ENCODE results near the gene IMMP2L.
A peak's percentile ranks its signal among the peaks of the same experiment; 100 is the strongest.
"Not testable (repeated sequence)": the region's sequence is repeated elsewhere in the genome, so short reads cannot be mapped to it uniquely, and the experiment has no call there.

Gene IMMP2L

DNA sequence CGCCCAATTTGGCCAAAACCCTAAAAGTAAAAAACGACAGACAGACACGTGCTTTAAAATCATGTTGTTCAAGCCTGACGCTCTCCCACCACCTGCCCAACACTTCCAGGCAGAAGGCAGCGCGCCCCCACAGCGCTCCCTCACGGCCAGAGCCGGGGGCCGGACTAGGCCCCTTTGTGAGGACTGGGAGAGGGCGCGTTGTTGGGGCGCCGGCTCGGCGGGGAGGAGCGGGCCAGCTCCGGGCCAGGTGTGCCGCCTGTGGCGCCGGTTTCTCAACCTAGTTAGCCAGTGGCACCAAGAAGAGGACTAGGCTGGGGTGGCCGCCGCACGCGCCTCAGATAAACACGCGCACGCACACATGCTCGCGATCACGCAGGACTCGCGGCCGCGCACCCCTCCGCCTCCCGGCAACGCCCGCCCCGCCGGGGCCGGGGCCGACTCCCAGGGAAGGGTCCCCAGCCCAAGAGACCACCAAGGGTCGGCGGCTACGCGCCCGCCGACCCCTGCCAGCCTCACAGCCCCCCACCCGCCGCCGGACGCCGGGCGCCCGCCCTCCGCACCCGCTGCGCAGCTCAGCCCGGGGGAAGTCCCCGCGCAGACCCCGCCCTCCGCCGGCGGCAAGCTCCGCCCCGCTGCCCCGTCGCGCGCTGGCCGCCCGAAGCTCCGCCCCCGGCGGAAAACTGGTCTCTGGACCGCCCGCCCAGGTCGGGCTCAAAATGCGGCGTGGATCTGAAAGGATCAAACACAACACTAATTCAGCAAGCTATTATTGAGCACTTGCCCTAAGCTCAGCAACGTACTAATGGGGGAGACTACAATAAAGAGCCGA is at the start of gene IMMP2L:
IMMP2L (minus strand) TSS at position 589 of the 829 bp plus-strand sequence.
- peak; percentile 85 for DNase-seq (ENCODE audit: low spot score)

DNA sequence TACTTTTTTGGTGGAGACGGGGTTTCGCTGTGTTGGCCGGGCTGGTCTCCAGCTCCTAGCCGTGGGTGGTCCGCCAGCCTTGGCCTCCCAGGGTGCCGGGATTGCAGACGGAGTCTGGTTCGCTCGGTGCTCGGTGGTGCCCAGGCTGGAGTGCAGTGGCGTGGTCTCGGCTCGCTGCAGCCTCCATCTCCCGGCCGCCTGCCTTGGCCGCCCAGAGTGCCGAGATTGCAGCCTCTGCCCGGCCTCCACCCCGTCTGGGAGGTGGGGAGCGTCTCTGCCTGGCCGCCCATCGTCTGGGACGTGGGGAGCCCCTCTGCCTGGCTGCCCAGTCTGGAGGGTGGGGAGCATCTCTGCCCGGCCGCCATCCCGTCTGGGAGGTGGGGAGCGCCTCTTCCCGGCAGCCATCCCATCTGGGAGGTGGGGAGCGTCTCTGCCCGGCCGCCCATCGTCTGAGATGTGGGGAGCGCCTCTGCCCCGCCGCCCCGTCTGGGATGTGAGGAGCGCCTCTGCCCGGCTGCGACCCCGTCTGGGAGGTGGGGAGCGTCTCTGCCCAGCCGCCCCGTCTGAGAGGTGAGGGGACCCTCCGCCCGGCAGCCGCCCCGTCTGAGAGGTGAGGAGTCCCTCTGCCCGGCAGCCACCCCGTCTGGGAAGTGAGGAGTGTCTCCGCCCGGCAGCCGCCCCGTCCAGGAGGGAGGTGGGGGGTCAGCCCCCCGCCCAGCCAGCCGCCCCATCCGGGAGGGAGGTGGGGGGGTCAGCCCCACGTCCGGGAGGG is 47.4 kb upstream of the IMMP2L start:
- not testable (repeated sequence) for DNase-seq (ENCODE audit: low spot score)

DNA sequence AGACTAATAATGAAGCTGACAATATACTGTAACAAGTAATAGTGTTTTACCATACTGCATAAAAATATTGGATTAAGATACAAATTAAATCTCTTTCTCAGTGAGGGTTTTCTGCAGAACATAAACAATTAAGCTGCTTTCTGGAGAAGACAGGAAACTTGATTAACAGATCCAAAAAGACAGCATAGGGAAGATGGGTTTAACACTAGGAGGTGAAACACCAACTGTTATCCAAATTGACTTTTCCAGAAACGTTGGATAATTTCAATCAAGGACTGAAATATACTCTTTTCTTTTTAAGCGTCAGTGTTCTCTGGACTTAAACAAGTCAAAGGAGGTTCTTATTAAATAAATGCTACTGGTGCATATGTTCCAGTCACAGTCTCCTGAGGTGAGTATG is 45.3 kb upstream of the IMMP2L start:
- no peak for DNase-seq (ENCODE audit: low spot score)

DNA sequence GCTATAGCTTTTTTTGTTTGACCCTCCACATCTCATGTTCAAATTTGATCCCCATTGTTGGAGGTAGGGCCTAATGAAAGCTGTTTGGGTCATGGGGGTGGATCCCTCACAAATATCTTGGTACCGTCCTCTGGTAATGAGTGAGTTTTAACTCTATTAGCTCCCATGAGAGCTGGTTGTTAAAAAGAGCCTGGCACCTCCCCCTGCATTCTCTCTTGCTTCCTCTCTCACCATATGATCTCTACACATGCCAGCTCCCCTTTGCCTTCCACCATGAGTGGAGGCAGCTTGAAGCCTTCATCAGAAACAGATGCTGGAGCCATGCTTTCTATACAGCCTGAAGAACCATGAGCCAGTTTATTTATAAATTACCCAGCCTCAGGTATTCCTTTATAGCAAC is 43.0 kb upstream of the IMMP2L start:
- DNase-seq (ENCODE audit: low spot score) = no peak

DNA sequence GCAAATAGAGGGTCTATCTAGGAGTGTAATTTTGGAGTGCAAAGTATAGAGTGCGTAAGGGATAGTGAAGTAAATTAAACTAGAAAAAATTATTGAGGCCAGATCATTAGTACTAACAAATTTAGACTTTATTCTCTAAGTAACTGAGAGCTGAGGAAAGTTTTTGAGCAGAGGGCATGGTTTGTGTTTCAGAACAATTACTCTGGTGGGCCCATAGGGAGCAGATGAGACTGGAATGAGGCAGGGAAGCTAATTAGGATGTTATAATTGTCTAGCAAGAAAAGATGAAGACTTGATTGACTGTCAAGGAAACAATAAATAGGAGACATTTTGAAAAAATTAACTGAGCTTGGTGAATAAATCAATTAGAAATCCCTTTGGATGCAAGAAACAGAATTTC is 37.8 kb upstream of the IMMP2L start:
- DNase-seq (ENCODE audit: low spot score) = no peak

DNA sequence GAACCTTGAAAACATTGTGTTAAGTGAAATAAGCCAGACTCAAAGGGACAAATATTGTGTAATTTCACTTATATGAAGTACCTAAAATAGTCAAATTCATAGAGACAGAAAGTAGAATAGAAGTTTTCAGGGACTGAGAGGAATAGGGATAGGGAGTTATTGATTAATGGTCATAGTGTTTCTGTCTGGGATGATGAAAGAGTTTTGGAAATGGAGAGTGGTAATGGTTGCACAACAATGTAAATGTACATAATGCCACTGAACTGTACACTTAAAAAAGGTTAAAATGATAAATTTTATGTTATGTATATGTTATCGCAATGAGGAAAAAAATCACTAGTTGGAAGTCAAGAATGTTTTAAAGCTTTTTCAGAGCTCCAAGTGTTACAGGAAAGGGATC is 33.5 kb upstream of the IMMP2L start:
- DNase-seq (ENCODE audit: low spot score) = no peak

DNA sequence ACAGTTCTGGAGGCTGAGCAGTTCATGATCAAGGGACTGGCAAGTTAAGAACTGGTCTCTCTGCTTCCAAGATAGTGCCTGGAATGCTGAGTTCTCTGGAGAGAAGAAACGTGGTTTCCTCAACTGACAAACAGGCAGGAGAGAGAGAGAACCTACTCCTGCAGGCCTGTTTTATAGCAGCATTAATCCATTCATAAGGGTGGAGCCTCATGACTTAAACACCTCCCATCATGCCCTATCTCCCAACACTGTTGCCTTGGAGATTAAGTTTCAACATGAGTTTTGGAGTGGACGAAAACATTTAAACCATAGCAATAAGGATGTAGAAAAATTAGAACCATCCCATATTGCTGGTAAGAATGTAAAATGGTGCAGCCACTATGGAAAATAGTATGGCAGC is 32.3 kb upstream of the IMMP2L start:
- DNase-seq (ENCODE audit: low spot score) = no peak

DNA sequence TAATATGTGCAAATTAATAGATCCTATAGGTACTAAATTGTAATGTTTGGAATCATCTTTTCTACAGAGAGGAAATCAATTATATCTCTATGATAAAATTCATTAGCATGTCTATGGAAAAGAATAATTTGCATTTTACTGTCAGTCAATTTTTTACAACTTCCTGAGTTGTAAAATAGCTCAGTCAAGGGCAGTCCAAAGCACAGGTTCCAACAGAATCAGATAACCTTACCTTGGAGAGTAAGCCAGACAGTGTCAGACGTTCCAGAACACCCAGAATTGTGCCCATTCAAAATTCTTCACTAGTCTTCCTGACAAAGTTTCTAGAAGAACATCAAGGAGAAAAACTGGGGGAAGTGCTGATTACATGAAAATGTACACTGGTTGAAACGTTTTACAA is 31.1 kb upstream of the IMMP2L start:
- DNase-seq (ENCODE audit: low spot score) = no peak

DNA sequence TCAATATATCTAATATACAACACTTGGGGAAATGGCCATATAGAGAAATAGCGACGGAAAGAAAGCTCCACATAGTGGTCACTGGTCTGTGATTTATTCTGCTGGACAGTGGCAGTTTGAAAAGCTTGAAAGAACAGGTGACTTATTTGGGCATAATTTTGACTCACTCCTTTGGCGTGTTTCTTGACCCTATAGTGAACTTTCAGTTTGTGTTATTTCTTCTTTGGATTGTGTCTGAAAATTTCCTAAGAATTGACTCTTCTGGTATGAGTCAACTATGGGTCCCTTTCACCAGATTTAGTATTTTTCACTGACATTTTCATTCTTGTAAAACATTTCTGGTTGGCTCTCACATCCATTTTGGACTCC is 25.8 kb upstream of the IMMP2L start:
- no peak for DNase-seq (ENCODE audit: low spot score)

DNA sequence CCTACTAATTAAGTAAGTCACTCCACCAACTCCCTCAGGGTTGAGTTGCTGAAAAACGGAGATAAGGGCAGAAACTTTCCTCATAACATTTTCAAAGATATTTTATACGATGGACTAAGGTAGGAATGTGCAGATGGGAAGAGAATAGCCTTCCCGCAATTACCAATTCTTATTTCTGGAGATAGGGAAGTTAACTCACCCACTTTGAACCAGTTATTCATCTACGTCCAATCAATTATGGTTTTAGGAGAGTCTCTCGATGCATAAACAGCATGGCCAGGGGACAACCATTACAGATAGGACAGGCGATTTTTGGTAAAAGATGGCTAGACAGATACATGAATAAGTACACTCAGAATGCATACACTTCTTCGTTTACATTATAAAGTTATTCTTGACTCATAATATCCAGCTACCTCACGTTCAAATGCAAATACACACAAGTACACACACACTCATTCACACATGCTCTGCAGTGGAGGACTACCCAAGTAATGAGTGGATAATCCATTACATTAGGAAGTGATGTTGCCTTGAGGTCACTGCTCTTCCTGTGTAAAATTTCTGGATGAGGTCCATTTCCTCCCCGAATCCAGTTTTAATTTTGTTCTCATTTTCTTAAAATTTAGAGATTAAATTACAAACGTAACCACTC is 25.2 kb upstream of the IMMP2L start:
- DNase-seq (ENCODE audit: low spot score) = no peak

DNA sequence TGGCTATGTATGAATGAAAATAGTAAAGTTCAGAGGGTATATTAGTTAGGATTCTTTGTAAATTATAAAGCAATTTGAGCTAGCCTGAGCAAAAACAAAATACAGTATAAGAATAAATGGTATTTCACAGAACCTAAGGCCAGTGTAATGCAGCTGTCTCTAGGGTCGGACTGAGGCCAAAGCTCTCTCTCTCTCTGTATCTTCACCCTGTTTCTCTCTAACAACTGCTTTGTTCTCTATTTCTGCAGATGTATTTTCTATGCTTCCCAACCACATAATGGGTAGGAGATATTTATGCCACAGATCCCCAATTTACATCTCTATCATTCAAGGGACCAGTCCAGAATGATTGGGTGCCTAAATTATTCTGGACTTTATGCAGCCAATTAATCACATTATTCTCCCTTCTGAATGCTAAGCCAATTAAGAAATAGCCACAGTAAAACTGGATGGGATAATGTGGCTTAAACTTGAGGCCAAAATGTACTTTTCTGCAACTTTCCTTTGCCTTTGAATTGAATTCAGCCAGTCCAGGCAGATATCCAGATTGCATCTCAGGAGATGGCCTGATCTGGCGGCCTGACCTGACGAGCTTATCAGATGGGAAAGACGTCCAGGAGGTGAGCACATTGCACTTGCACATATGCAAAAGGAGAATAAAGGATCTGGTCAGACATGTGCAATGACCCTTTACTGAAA is 24.6 kb upstream of the IMMP2L start:
- no peak for DNase-seq (ENCODE audit: low spot score)

DNA sequence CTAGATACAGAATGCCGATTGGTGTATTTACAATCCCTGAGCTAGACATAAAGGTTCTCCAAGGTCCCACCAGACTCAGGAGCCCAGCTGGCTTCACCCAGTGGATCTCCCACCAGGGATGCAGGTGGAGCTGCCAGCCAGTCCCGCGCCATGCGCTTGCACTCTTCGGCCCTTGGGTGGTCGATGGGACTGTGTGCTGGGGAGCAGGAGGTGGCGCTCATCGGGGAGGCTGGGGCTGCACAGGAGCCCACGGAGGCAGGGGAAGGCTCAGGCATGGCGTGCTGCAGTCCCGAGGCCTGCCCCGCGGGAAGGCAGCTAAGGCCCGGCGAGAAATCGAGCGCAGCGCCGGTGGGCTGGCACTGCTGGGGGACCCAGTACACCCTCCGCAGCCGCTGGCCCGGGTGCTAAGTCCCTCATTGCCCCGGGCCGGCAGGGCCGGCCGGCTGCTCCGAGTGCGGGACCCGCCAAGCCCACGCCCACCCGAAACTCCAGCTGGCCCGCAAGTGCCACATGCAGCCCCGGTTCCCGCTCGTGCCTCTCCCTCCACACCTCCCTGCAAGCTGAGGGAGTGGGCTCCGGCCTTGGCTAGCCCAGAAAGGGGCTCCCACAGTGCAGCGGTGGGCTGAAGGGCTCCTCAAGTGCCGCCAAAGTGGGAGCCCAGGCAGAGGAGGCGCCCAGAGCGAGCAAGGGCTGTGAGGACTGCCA is 19.6 kb upstream of the IMMP2L start:
- DNase-seq (ENCODE audit: low spot score) = not testable (repeated sequence)

DNA sequence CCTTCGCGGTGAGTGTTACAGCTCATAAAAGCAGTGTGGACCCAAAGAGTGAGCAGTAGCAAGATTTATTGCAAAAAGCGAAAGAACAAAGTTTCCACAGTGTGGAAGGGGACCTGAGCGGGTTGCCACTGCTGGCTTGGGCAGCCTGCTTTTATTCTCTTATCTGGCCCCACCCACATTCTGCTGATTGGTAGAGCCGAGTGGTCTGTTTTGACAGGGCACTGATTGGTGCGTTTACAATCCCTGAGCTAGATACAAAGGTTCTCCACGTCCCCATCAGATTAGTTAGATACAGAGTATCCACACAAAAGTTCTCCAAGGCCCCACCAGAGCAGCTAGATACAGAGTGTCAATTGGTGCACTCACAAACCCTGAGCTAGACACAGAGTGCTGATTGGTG is 18.9 kb upstream of the IMMP2L start:
- not testable (repeated sequence) for DNase-seq (ENCODE audit: low spot score)

DNA sequence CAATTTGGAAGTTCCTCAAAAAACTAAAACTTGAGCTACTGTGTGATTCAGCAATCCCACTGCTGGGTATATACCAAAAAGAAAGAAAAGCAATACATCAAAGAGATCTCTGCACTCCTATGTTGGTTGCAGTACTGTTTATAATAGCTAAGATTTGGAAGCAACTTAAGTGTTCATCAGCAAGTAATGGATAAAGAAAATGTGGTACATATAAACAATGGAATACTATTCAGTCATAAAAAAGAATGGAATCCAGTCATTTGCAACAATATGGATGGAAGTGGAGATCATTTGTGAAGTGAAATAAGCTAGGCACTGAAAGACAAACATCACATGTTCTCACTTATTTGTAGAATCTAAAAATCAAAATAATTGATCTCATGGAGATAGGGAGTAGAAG is 16.5 kb upstream of the IMMP2L start:
- DNase-seq (ENCODE audit: low spot score) = no peak

DNA sequence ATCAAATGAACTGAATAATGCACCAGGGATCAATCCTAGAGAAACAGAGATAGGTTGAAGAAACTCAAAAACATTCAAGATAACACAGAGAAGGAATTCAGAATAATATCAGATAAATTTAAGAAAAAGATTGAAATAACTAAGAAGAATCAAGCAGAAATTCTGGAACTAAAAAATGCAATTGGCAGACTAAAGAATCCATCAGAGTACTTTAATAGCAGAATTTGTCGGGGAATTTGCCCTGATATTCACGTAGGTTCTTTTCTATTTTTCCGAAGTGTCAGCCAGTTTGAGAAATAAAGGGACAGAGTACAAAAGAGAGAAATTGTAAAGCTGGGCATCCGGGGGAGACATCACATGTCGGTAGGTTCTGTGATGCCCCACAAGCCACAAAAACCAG is 9.4 kb upstream of the IMMP2L start:
- no peak for DNase-seq (ENCODE audit: low spot score)

DNA sequence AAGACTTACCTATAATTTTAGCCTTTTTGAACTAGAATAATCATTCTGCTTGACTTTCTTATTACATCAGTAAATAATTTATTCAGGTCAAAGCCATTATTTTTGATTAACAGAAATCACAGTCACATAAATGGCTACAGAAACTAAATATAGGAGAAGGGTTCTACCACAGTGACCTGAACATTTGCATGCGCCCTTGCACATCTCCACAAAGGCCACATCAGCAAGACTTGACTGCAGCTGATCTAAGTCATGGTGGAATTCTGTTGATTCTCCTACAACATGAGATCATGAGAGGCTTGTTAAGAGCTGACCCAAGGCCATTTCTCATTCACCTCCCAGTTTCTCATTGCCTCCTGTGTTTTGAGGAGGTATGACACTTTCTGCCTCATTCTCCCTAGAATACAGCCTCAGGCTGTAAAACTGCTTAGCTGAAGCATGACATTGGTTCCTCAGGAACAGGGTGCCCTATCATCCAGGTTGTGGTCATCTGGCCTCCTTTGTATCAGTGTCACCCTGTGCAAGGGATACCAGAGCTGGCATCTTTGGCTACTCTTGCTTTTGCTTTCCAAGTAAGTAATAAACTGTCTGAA is 6.7 kb upstream of the IMMP2L start:
- no peak for DNase-seq (ENCODE audit: low spot score)

DNA sequence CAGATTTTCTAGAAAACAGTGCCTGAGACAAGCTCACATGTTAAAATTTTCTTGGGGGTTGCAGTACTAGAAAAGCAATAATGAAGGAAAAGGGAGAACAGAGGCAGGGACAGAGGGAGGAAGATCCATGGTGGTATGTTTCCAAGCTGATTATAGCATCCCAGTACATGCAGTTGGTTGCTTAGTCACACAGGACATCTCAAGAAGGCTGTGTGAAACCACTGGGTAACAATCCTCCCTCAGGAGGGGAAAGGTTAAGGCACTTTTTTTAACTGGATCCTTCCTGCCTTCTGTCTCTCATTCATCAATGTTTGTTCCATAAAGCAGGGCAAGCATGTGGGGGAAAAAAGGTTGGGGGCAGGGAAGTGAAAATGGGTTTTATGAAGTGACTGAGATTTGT is 6.1 kb upstream of the IMMP2L start:
- DNase-seq (ENCODE audit: low spot score) = no peak

DNA sequence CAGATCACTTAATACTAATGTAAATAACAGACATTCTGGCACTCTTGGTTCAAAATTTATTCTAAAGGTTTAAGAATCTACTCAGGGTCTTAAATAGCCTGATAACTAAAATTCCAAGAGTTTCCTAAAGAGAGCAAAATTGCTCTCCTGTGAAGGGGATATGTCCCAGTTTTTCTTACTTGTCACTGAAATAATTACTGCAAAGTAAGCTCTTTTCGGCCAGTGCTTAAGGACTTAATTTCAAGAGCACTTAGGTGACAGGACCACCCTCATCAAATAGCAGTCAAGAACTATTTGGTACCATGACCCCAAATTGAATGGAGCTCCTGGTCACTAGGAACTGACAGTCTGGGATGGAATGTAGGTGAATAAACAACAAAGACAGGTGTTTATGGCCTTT is 1.8 kb upstream of the IMMP2L start:
- no peak for DNase-seq (ENCODE audit: low spot score)

DNA sequence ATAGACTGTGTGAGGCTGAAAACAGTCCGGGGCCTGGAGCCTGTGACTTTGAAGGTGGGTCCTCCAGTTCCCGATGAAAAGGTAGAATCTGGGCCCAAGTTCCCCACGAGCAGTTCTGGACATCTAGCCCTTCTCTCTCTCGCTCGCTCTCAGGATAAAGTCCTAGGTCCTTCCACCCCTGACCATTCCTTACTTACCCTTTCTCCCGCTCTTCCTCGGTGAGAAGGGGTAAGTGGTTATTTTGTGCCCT is 713 bp downstream of the IMMP2L start:
- peak; percentile 10 for DNase-seq (ENCODE audit: low spot score)

DNA sequence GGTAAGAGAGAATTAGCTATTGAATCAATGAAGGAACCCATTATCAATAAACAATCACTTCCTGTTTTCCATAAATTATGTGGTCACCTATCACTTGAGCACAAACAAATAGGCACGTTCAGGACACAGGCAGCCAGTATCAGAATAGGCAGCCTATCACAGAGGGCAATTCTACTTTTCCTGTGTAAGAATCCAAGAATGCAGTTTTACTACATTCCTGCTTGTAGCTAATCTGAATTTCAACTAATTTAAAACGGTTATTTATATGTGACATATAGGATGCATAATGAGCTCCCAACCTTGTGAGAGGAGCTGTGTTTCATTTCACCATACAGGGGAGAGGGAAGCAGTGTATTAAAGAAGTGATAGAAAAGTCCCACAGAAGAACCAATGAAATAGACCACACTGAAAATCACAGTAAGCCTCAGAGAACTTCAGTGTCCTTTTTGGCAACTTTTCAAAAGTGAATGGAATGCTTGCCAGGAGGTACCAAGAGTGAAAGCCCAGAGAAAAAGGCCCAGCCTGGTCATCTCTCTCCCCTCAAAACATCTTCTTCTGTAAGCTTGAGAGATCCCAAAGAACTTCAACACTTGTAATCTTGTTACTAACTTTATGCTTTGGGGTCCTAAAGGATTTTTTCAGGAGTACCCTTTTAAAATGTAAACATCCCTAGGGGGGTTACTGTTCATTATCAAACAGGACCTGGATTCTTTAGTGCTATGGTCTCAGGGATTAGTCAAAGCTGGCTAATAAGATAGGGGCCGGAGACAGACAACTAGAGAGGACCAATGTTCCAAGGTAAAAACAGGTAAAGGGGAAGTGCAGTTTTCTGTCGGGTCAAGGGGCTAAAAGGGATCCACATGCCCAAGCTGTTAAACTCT is 1.3 kb downstream of the IMMP2L start:
- no peak for DNase-seq (ENCODE audit: low spot score)

DNA sequence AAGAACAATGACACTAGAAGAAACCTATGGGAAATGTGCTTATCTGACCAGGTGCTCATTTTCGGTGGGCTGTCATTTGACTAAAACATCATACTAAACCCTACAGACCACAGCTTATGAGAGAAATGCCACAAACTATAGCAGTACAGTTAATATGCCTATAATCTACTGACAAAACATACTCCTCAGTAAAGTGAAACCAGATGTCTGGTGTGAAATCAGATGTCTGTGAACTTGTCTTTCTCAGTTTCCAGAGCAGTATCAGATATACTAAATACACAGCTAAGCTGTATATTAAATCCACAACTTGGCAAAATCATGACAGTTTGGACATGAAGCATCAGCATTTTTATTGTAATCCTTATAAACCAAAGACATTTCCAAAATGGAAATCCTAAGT is 3.3 kb downstream of the IMMP2L start:
- no peak for DNase-seq (ENCODE audit: low spot score)
